Left colon (tissue), 2 donors: Measurements from ENCODE around the gene PPP2R1B. TPM values are rescaled to one million over a fixed set of nuclear protein-coding genes. Genes with fewer than 3 reads are reported as not detected.
A peak's percentile ranks its signal among the peaks of the same experiment; 100 is the strongest.
"Not testable (repeated sequence)": the region's sequence is repeated elsewhere in the genome, so short reads cannot be mapped to it uniquely, and the experiment has no call there.

Source experiments
- ATAC-seq: fragments of 200-7000 bp; cut with Tn5 transposase; one replicate; pipeline ENCODE4 v1.9.1; 2020; ENCODE audit warnings: mild to moderate bottlenecking, moderate library complexity
- DNase-seq, 2 donors: peaks; one replicate each; pipeline ENCODE4 v3.0.0-alpha.2; 2020
- intact Hi-C, 2 donors: fragments of 100-400 bp; cut with DNase I in 1 of 2; cut with micrococcal nuclease in 1 of 2; formaldehyde crosslinking; loops; one replicate each; pipeline versions ENCODE4 v1.11.2 to v1.14.0; 2022; cut with DNase I, micrococcal nuclease
- total RNA-seq, 2 donors: library from RNA; stranded (reverse); fragmentation: NEBNext Ultra II Directional; extraction: Animal tissue kit (Norgen Biotek cat#: 25700); gene quantifications; one replicate each; pipeline ENCODE4 v1.2.1, GENCODE V29; 2021
- donor health status: DM: no; HTN: no; CAD: no.
- donor health status: DM: yes; HTN: yes; CAD: no.

The PPP2R1B gene
- total RNA-seq, 2 donors from 2014 or later: 45.3 to 45.8 TPM

DNA sequence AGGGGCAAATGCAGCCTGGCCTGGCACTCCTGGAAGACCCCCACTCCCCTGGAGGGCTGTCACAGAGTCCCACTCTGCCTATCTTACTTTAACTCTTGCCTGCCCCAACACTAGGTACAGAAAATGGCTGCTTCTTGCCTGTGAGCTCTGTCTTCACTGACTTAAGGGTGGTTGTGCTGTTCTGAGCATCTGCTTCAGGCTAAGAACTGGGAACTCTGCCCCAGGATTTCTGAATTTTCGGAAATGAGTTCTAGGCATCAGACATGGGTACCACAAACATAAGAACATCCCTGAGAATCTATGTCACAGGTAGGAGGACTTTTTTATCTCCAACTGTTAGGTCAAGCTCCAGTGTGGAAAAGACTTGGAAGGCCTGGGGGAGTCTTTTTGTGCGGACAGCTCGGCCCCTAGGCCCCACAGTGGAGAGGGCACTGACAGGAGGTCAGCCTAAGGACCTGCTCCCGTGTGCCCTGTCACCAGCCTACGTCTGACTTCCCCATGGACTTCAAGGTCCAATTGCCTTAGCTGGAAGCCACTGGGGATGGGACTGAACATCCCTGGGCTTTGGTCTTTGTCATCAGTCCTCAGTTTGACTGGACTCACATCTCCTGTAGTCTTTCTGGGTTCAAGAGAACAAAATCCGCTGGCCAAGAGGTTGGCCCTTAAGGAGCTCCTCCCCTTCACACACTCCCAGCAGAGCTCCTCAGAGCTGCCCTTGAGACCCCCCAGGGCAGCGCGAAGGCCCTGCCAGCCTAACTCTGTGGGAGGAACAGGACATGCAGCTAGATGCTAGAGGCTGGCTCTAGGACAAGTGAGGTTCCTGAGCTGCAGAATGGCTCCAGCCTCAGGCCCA is 31.9 kb downstream of the PPP2R1B start:
- ATAC-seq (no peak), DNase-seq (no peak)
- intact Hi-C loops: no loop called here

GRCh38 chr11:111733611-111734088 is 32.5 kb downstream of the PPP2R1B start:
- ATAC-seq (no peak), DNase-seq (no peak)
- intact Hi-C loops: no loop called here

DNA sequence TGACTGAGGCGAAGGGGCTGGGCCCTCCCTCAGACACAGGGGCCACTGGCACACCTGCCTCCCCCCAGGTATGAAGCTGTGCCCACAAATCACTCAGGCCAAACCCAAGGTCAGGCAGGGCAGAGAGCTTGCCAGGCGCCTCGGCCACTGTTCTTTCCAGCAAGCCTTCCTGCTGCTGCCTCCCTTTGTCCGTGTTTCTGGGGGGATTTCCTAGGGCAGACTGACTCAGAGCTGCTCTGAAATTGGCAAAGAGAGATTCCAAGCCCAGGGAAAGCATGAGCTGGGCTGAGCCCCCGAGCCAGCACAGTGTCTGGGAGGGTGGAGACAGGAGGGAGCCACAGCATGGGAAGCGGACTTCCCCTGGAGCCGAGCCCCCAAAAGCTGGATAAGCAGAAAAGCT is 33.2 kb downstream of the PPP2R1B start:
- ATAC-seq (no peak), DNase-seq (no peak)
- intact Hi-C loops: no loop called here

GRCh38 chr11:111731821-111732220 is 34.4 kb downstream of the PPP2R1B start:
- DNase-seq (no peak), ATAC-seq (no peak)
- intact Hi-C loops: no loop called here

DNA sequence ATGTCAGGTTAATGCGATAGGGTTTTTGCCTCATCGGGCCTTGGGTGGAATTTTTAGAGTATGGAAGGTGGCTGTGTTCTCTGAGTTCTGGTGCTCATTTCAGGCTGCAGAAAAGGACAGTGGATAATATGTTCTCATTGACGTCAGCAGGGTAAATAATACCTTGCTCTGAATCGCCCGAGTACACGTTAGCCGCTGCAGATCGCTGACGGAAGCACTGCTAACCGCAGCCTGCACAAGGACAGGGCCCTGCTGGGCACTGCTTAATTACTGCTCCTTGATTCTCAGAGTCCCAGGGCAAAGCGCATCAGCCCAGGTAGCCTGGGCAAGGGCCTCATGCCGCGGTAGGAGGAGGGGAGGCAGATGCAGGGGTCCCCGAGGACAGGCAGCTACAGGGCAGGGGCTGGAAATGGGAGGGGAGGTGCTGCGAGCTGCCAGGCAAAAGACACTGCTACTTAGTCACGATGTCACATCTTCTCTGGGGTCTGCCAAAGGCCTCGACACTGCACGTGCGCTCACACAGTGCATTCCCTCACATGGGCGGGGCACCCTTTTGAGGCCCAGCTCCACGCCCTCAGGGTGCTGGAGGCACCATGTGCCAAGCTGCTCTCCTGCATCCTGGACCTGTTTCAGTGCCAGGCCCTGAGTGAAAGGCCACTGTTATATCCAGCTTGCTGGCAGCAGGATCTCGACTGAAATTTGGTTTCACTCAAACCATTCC is 35.2 kb downstream of the PPP2R1B start:
- intact Hi-C loops: no loop called here
- DNase-seq (peak in 1 of 2 donors; percentile 39), ATAC-seq (peak; percentile 68)

- intact Hi-C loops: no loop called here
- DNase-seq: no peak
- no peak for ATAC-seq
These were observed 36.3 kb downstream of the PPP2R1B start for GRCh38 chr11:111729831-111730311.

DNA sequence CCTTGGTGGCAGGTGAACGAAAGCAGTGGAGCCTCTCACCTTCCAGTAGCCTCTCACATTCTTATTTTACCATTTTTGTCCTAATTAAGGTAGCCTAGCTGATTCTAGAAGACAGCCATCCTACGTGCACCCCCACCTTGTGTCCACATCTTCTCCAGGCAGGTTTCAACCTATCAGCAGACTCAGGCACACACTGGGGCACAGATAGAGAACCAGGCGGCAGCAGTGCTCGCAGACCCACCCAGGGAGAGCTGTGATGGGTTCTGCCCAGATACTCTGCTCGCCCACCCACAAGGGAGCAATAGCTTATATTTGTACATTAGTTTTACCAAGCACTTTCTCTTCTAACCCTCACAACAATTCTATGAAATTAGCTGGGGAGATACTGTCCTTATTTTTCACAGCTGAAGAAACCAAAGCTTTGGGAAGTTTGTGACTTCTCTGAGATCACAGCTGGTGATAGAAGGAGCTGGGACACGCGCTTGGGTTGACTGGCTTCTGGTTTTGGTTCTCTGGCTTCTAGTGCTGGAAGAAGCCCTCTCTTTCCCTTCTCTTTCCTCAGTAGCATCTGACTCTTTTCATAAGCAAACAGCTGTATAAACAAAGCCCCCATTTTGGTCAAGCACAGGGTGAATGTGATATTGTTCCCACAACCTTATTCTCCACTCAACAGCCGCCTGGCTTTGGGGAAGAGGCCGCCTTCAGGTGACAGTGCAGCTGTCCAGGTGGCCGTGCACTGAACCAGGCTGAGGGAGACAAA is 36.9 kb downstream of the PPP2R1B start:
- intact Hi-C loops: no loop called here

GRCh38 chr11:111727431-111727830 is 38.8 kb downstream of the PPP2R1B start:
- DNase-seq (no peak), ATAC-seq (no peak)
- intact Hi-C loops: no loop called here

More for the DNA sequence above, 36.9 kb downstream of the PPP2R1B start:
- ATAC-seq (no peak), DNase-seq (no peak)

GRCh38 chr11:111726301-111726713 is 39.9 kb downstream of the PPP2R1B start:
- DNase-seq (no peak), ATAC-seq (no peak)
- intact Hi-C loops: no loop called here

DNA sequence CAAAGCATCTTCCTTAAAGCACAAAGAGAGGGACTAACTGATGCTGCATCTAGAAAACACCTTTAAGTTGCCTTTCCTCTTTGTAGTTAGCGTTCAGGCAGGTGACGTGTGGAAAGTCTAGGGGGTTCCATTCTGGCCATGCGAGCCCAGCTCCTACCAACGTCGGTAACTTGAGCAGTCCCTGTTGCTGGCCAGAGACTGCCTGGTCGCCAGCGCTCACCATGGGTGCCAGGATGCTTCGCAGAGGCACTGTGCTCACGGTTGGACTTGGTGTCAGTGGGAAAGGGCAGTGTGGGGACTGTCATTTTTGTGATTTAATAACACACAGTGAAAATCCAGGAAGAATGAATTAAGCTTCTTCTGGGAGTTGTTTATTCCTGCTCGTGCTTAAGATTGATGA is 40.6 kb downstream of the PPP2R1B start:
- no peak for ATAC-seq
- DNase-seq: no peak
- intact Hi-C loops: no loop called here

- ATAC-seq (no peak), DNase-seq (no peak)
- intact Hi-C loops: no loop called here
These were observed 41.5 kb downstream of the PPP2R1B start for GRCh38 chr11:111724615-111725129.

DNA sequence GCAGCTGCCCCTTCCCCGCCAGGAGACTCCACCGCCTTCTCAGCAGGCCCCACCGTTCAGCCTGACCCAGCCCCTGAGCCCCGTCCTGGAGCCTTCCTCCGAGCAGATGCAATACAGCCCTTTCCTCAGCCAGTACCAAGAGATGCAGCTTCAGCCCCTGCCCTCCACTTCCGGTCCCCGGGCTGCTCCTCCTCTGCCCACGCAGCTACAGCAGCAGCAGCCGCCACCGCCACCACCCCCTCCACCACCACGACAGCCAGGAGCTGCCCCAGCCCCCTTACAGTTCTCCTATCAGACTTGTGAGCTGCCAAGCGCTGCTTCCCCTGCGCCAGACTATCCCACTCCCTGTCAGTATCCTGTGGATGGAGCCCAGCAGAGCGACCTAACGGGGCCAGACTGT is 42.6 kb downstream of the PPP2R1B start:
- intact Hi-C loops: no loop called here
- ATAC-seq (no peak), DNase-seq (no peak)

- ATAC-seq (peak; percentile 24), DNase-seq (no peak)
- intact Hi-C loops: no loop called here
These were observed 43.7 kb downstream of the PPP2R1B start for GRCh38 chr11:111722501-111722900.

DNA sequence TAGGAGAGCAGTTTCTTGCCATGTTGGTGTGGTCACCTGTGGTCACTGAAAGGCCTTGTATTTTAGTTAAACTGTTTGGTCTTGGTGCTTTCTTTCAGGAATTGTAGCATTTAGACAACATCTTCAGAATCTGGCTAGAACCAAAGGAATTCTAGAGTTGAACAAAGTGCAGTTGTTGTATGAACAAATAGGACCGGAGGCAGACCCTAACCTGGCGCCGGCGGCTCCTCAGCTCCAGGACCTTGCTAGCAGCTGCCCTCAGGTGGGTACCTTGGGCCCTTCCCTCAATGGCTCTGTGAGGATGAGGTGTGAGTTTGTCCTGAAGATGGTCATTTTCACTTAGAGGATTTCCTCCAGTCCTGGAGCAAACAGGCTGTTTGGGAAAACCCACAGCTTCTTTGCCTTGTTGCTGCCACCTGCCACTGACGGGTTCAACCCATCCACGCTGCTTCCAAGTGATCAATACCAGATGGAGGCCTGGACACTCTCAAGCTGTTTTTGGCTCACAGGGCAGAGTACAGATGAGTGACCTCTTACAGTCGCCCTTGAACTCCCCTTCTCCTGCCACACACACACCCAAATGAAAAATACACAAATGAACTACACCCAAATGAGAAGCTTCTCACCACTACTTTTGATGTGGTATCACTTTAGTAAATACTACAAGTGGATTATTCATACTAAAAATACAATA is 45.2 kb downstream of the PPP2R1B start:
- DNase-seq (no peak), ATAC-seq (no peak)
- intact Hi-C loops: no loop called here

- ATAC-seq (no peak), DNase-seq (no peak)
- intact Hi-C loops: no loop called here
These were observed 46.8 kb downstream of the PPP2R1B start for GRCh38 chr11:111719379-111719778.

DNA sequence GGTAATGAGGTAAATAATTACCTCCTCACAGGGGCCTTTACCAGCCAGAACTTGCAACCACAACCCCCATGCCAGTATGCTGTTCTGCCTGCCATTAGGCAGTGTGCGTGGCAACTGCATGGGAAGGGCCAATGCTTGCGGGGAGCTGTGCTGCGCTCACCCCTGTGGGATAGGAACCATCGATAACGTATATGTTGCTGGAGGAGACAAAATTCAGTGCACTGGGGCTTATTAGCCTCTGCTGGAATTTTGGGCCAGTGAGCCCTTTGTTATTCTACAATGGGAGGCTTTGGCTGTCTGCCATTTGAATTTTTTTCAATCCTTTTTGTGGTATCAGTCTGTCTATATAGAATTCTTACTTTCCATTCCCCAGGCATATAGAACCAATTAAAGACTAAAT is 47.3 kb downstream of the PPP2R1B start:
- intact Hi-C loops: no loop called here
- DNase-seq (no peak), ATAC-seq (no peak)

GRCh38 chr11:111718436-111718835 is 47.8 kb downstream of the PPP2R1B start:
- ATAC-seq (peak; percentile 89), DNase-seq (peak; percentile 45 to 68)
- intact Hi-C loops: no loop called here

DNA sequence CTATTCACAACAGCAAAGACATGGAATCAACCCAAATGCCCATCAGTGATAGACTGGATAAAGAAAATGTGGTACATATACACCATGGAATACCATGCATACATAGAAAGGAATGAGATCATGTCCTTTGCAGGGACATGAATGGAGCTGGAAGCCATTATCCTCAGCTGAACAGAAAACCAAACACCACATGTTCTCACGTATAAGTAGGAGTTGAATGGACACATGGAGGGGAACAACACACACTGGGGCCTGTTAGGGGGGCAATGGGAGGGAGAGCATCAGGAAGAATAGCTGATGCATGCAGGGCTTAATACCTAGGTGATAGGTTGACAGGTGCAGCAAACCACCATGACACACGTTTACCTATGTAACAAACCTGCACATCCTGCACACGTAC is 48.5 kb downstream of the PPP2R1B start:
- DNase-seq, intact Hi-C loops, ATAC-seq: not testable (repeated sequence)
